DND-41 (cell line): ENCODE results near the gene NBL1.

Experiments
- ATAC-seq: fragments of 200-7000 bp; cut with Tn5 transposase; 3 replicates; pipeline ENCODE4 v1.9.1; 2021; ENCODE audit warnings: low read depth; ENCODE audit not compliant: insufficient read depth
- DNase-seq: peaks from one replicate; pipeline ENCODE4 v3.0.0-alpha.2; 2020
- H2AFZ ChIP-seq: 2 replicates; pipeline ENCODE4 v1.6.0; 2012; ENCODE audit warnings: low read depth, low read length
- H3K27ac ChIP-seq: 2 replicates; pipeline ENCODE4 v1.5.1; 2012; ENCODE audit warnings: low read length, inconsistent platforms
- H3K27me3 ChIP-seq: fragments of 200-600 bp; sonication (generic); 2 replicates; pipeline ENCODE4 v1.6.0; 2012; ENCODE audit warnings: low read length, mild to moderate bottlenecking, inconsistent platforms; ENCODE audit not compliant: insufficient read depth, poor library complexity
- H3K36me3 ChIP-seq: 2 replicates; pipeline ENCODE4 v1.5.1; 2012; ENCODE audit warnings: low read length, inconsistent platforms; ENCODE audit not compliant: insufficient read depth
- H3K4me1 ChIP-seq: 2 replicates; pipeline ENCODE4 v1.5.1; 2012; ENCODE audit warnings: mild to moderate bottlenecking, low read length; ENCODE audit not compliant: insufficient read depth
- H3K4me2 ChIP-seq: 2 replicates; pipeline ENCODE4 v1.6.0; 2012; ENCODE audit warnings: mild to moderate bottlenecking, moderate library complexity, low read length, inconsistent platforms; ENCODE audit not compliant: insufficient read depth
- H3K4me3 ChIP-seq, 2 experiments: fragments of 200-600 bp in 1 of 2; shearing (Covaris generic) in 1 of 2; 2 replicates each; pipeline ENCODE4 v1.5.1; 2012 to 2016; ENCODE audit warnings: inconsistent platforms in 2 of 2, low read length in 2 of 2, mild to moderate bottlenecking in 2 of 2, low read depth in 1 of 2, moderate library complexity in 1 of 2
- H3K79me2 ChIP-seq: 2 replicates; pipeline ENCODE4 v1.6.0; 2012; ENCODE audit warnings: low read length, inconsistent platforms; ENCODE audit not compliant: insufficient read depth
- H3K9ac ChIP-seq: 2 replicates; pipeline ENCODE4 v1.6.0; 2012; ENCODE audit warnings: low read depth, mild to moderate bottlenecking, inconsistent platforms, low read length, moderate library complexity
- H3K9me3 ChIP-seq: 2 replicates; pipeline ENCODE4 v1.5.1; 2012; ENCODE audit warnings: low read length, moderate library complexity, mild to moderate bottlenecking, inconsistent platforms; ENCODE audit not compliant: insufficient read depth, severe bottlenecking
- H4K20me1 ChIP-seq: 2 replicates; pipeline ENCODE4 v1.6.0; 2012; ENCODE audit warnings: low read length; ENCODE audit not compliant: insufficient read depth
- CTCF ChIP-seq: IDR thresholded peaks from 2 replicates; pipeline ENCODE4 v1.5.1; 2012; ENCODE audit warnings: borderline replicate concordance, low read length, moderate library complexity, mild to moderate bottlenecking; ENCODE audit not compliant: poor library complexity, severe bottlenecking; ENCODE audit errors: extremely low read depth
- EZH2 ChIP-seq: IDR thresholded peaks from 3 replicates; pipeline ENCODE4 v1.6.1; 2012; ENCODE audit warnings: borderline replicate concordance, low read depth, mild to moderate bottlenecking, moderate library complexity, low read length, inconsistent platforms; ENCODE audit not compliant: severe bottlenecking

The NBL1 gene

GRCh38 chr1:19644681-19645410 is 735 bp downstream of the NBL1 start:
- Histone ChIP-seq H3K4me1 (no peaks in the 10 kb centered on the region), H3K9ac (no peak overlapping the region), H3K27ac (no peak overlapping the region), H4K20me1 (no peaks in the 10 kb centered on the region; the same call in 1 of the 2 replicates), H3K79me2 (no peaks in the 10 kb centered on the region), H3K4me3 (no peak overlapping the region), H3K27me3 (no peaks in the 10 kb centered on the region), H3K4me2 (no peak overlapping the region), H2AFZ (no peak overlapping the region), H3K36me3 (no peaks in the 10 kb centered on the region), H3K9me3 (no peaks in the 10 kb centered on the region)
- DNase-seq: no peak
- TF ChIP-seq EZH2 (no peak), CTCF (no peak)
- ATAC-seq: no peak

GRCh38 chr1:19645411-19646251 is 1.5 kb downstream of the NBL1 start:
- Histone ChIP-seq H2AFZ (no peak overlapping the region), H3K27me3 (no peaks in the 10 kb centered on the region), H3K79me2 (no peaks in the 10 kb centered on the region), H3K36me3 (no peaks in the 10 kb centered on the region), H3K4me1 (no peaks in the 10 kb centered on the region), H3K27ac (no peak overlapping the region), H3K4me3 (no peak overlapping the region), H4K20me1 (no peaks in the 10 kb centered on the region; the same call in 1 of the 2 replicates), H3K9me3 (no peaks in the 10 kb centered on the region), H3K4me2 (no peak overlapping the region), H3K9ac (no peak overlapping the region)
- no peak for TF ChIP-seq EZH2
- no peak for TF ChIP-seq CTCF
- ATAC-seq: no peak
- no peak for DNase-seq

DNA sequence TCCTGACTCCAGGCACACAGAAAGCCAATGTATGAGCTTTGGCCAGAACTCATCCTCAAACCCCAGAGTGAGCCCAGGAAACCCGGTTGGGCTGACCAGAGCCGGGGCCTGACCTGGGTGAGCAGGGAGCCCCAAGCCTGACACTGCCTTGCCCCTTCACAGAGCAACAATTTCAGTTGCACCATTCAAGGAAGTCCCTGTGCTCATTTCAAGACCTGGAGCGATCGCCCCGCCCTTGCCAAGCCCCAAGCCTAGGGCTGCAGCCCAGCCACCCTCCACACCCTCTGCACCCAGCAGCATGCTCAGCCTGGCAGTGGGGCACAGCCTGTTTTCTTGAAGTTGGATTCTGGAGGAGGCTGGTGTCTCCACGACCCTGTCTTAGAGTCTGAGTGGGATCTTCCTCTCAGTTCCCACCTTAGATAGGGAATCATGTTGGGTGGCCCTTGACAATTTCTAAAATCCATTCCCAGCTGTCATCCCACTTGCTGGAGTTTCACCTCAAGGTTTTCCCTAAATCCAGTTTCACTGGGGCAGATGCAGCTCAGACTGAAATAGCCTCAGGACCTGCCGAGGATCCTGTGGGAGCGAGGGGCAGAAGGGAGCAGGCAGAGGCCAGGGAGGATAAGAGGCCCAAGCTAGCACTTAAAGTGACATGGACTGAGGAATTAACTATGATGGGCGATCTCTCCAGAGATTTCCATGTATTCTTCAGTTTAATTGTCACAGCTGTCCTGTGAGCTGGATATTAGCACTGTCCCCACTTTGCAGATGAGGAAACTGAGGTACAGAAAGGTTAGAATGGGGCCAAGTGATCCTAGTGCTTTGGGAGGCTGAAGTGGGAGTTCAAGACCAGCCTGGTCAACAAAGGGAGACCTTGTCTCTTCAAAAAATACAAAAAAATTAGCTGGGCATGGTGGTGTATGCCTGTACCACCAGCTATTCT is 2.5 kb downstream of the NBL1 start:
- Histone ChIP-seq H3K27ac (no peak overlapping the region), H3K79me2 (no peaks in the 10 kb centered on the region), H3K36me3 (no peaks in the 10 kb centered on the region), H3K4me3 (no peak overlapping the region), H3K9me3 (no peaks in the 10 kb centered on the region), H2AFZ (no peak overlapping the region), H4K20me1 (no peaks in the 10 kb centered on the region; the same call in 1 of the 2 replicates), H3K4me1 (no peaks in the 10 kb centered on the region), H3K27me3 (no peaks in the 10 kb centered on the region), H3K4me2 (no peak overlapping the region), H3K9ac (no peak overlapping the region)
- no peak for ATAC-seq
- no peak for DNase-seq
- TF ChIP-seq EZH2: no peak
- no peak for TF ChIP-seq CTCF
